NCI-H345 treated with DMSO at 0.1 percent for 48 hours (cell line): Measurements from ENCODE around the gene SGTA.

Source experiments
- DNase-seq: peaks from one replicate; lab custom pipeline; 2025; ENCODE audit not compliant: unreplicated experiment; lab: John Stamatoyannopoulos, UW

Gene SGTA

GRCh38 chr19:2810141-2811091, 27.3 kb upstream of the SGTA start:
- no peak for DNase-seq

- no peak for DNase-seq
These were observed 26.5 kb upstream of the SGTA start for GRCh38 chr19:2809387-2810140.

GRCh38 chr19:2808129-2808941, 25.3 kb upstream of the SGTA start:
- no peak for DNase-seq

- no peak for DNase-seq
These were observed 24.5 kb upstream of the SGTA start for GRCh38 chr19:2807379-2808128.

GRCh38 chr19:2806736-2807378, 23.8 kb upstream of the SGTA start:
- no peak for DNase-seq

GRCh38 chr19:2805991-2806649, 23.0 kb upstream of the SGTA start:
- DNase-seq, result no peak

- DNase-seq, result no peak
These were observed 22.3 kb upstream of the SGTA start for GRCh38 chr19:2805261-2805900.

GRCh38 chr19:2804156-2805004, 21.3 kb upstream of the SGTA start:
- DNase-seq, result no peak

GRCh38 chr19:2803486-2804155, 20.5 kb upstream of the SGTA start:
- DNase-seq, result no peak

GRCh38 chr19:2802826-2803225, 19.8 kb upstream of the SGTA start:
- no peak for DNase-seq

GRCh38 chr19:2800506-2800905, 17.4 kb upstream of the SGTA start:
- DNase-seq, result no peak

GRCh38 chr19:2799273-2800020, 16.4 kb upstream of the SGTA start:
- no peak for DNase-seq

- DNase-seq, result no peak
These were observed 15.7 kb upstream of the SGTA start for GRCh38 chr19:2798733-2799132.

GRCh38 chr19:2798158-2798685, 15.1 kb upstream of the SGTA start:
- no peak for DNase-seq

GRCh38 chr19:2797280-2797679, 14.2 kb upstream of the SGTA start:
- no peak for DNase-seq

GRCh38 chr19:2796659-2797266, 13.7 kb upstream of the SGTA start:
- no peak for DNase-seq
